Liver (tissue), 9 donors: Measurements from ENCODE around the gene PRKN. TPM values are rescaled to one million over a fixed set of nuclear protein-coding genes. Genes with fewer than 3 reads are reported as not detected.

Source experiments
- DNase-seq: peaks from one replicate; pipeline ENCODE4 v3.0.0-alpha.2; 2017; ENCODE audit warnings: low spot score
- H3K27ac ChIP-seq, 2 donors: one replicate each; pipeline ENCODE4 v1.7.0; 2013; ENCODE audit warnings: inconsistent platforms in 2 of 2, low read length in 2 of 2, control low read depth in 1 of 2, low read depth in 1 of 2, mild to moderate bottlenecking in 1 of 2
- H3K27me3 ChIP-seq, 4 donors: one replicate each; pipeline versions ENCODE4 v1.6.1 to v1.7.0; 2013; ENCODE audit warnings: low read length in 3 of 4, inconsistent platforms in 1 of 4, mild to moderate bottlenecking in 1 of 4, moderate library complexity in 1 of 4; ENCODE audit not compliant: control insufficient read depth in 4 of 4, insufficient read depth in 4 of 4
- H3K36me3 ChIP-seq, 4 donors: one replicate each; pipeline versions ENCODE4 v1.6.1 to v1.7.0; 2013; ENCODE audit warnings: low read length in 3 of 4, mild to moderate bottlenecking in 3 of 4, low read depth in 1 of 4, moderate library complexity in 1 of 4; ENCODE audit not compliant: control insufficient read depth in 4 of 4, insufficient read depth in 3 of 4
- H3K4me1 ChIP-seq, 4 donors: one replicate each; pipeline versions ENCODE4 v1.6.1 to v1.7.0; 2013; ENCODE audit warnings: low read length in 3 of 4, mild to moderate bottlenecking in 3 of 4, moderate library complexity in 1 of 4; ENCODE audit not compliant: control insufficient read depth in 4 of 4, insufficient read depth in 4 of 4
- H3K4me3 ChIP-seq, 3 donors: one replicate each; pipeline versions ENCODE4 v1.6.1 to v1.7.0; 2013; ENCODE audit warnings: low read length in 3 of 3, control low read depth in 1 of 3, low read depth in 1 of 3, mild to moderate bottlenecking in 1 of 3
- H3K9ac ChIP-seq, 2 donors: one replicate each; pipeline ENCODE4 v1.7.0; 2013; ENCODE audit warnings: low read length in 2 of 2, mild to moderate bottlenecking in 2 of 2, moderate library complexity in 2 of 2, control low read depth in 1 of 2, low read depth in 1 of 2
- H3K9me3 ChIP-seq, 4 donors: one replicate each; pipeline versions ENCODE4 v1.6.1 to v1.7.0; 2013; ENCODE audit warnings: low read length in 3 of 4; ENCODE audit not compliant: control insufficient read depth in 4 of 4
- EGR1 ChIP-seq, 2 donors: IDR thresholded peaks; 2 replicates each; pipeline ENCODE4 v1.6.1; 2016 to 2018; ENCODE audit warnings: antibody characterized with exemption in 2 of 2, low read depth in 2 of 2
- FOXA1 ChIP-seq: IDR thresholded peaks from 2 replicates; pipeline ENCODE4 v1.6.1; 2016; ENCODE audit warnings: antibody characterized with exemption
- FOXA2 ChIP-seq: IDR thresholded peaks from 2 replicates; pipeline ENCODE4 v1.6.1; 2016; ENCODE audit warnings: antibody characterized with exemption
- HNF4G ChIP-seq: IDR thresholded peaks from 2 replicates; pipeline ENCODE4 v1.6.1; 2016; ENCODE audit warnings: antibody characterized with exemption
- NR2F2 ChIP-seq: IDR thresholded peaks from 2 replicates; pipeline ENCODE4 v1.6.1; 2016; ENCODE audit warnings: antibody characterized with exemption
- RAD21 ChIP-seq, 2 donors: IDR thresholded peaks; 2 replicates each; pipeline ENCODE4 v1.6.1; 2016; ENCODE audit warnings: antibody characterized with exemption in 2 of 2, mild to moderate bottlenecking in 2 of 2
- RXRA ChIP-seq, 2 donors: IDR thresholded peaks; 2 replicates each; pipeline ENCODE4 v1.6.1; 2017 to 2018; ENCODE audit warnings: antibody characterized with exemption in 2 of 2, mild to moderate bottlenecking in 1 of 2
- SP1 ChIP-seq: IDR thresholded peaks from 2 replicates; pipeline ENCODE4 v1.6.1; 2018; ENCODE audit warnings: antibody characterized with exemption, mild to moderate bottlenecking
- TAF1 ChIP-seq: conservative IDR thresholded peaks from 2 replicates; pipeline ENCODE4 v1.6.1; 2016; ENCODE audit warnings: antibody characterized with exemption, mild to moderate bottlenecking
- YY1 ChIP-seq: IDR thresholded peaks from 2 replicates; pipeline ENCODE4 v1.6.1; 2016; ENCODE audit warnings: antibody characterized with exemption, mild to moderate bottlenecking
- WGBS: extraction: QIAGEN DNeasy Blood & Tissue Kit; methylation state at CpG from one replicate; pipeline ENCODE4 v1.1.7; 2013; 5-methylcytosine and 5-hydroxymethylcytosine counted together
- polyA plus RNA-seq, 2 donors: library from polyadenylated mRNA; stranded (reverse) in 1 of 2; unstranded in 1 of 2; fragments of 200-250 nt in 1 of 2; fragments of >200 nt in 1 of 2; fragmentation: Nextera tagmentation in 1 of 2; extraction: Ambion mirVana in 1 of 2; gene quantifications; one replicate each; pipeline versions ENCODE4 v1.2.1 to v1.2.3, GENCODE V29; 2013 to 2015
- total RNA-seq, 2 donors: library from RNA; depleted of rRNA; stranded (reverse); fragments of >200 nt; gene quantifications; one replicate each; pipeline ENCODE4 v1.2.3, GENCODE V29; 2014
- TF ChIP-seq, protein P1 (sequence below): IDR thresholded peaks from 2 replicates; pipeline ENCODE4 v1.6.1; 2016; ENCODE audit warnings: antibody characterized with exemption
- TF ChIP-seq, protein P2 (sequence below): IDR thresholded peaks from 2 replicates; pipeline ENCODE4 v1.6.1; 2016; ENCODE audit warnings: antibody characterized with exemption, mild to moderate bottlenecking
- TF ChIP-seq, protein P3 (sequence below): fragments of 150-350 bp; IDR thresholded peaks from 2 replicates; pipeline ENCODE4 v1.5.1; 2017; ENCODE audit warnings: improper control_type of control experiment, low read depth, low read length; ENCODE audit not compliant: missing input control
- TF ChIP-seq, protein P4 (sequence below): IDR thresholded peaks from 2 replicates; pipeline ENCODE4 v1.6.1; 2016; ENCODE audit warnings: antibody characterized with exemption
- TF ChIP-seq, protein P5 (sequence below): IDR thresholded peaks from 2 replicates; pipeline ENCODE4 v1.6.1; 2016; ENCODE audit warnings: antibody characterized with exemption
- donor health status: healthy.
- donor health status: healthy.
- donor health status: healthy.
- donor health status: healthy.
- donor health status: healthy.

The PRKN gene
- total and polyA plus RNA-seq, 4 donors: 0.47 to 4.1 (median 3.2) TPM

GRCh38 chr6:162154930-162155329 is 572.6 kb downstream of the PRKN start:
- Histone ChIP-seq H3K36me3 (no peaks in the 10 kb centered on the region), H3K9me3 (no peaks in the 10 kb centered on the region), H3K4me3 (no peak overlapping the region), H3K9ac (no peak overlapping the region), H3K27ac (no peak overlapping the region), H3K4me1 (no peaks in the 10 kb centered on the region), H3K27me3 (no peaks in the 10 kb centered on the region)
- no peak for TF ChIP-seq SP1
- TF ChIP-seq, protein P1, sequence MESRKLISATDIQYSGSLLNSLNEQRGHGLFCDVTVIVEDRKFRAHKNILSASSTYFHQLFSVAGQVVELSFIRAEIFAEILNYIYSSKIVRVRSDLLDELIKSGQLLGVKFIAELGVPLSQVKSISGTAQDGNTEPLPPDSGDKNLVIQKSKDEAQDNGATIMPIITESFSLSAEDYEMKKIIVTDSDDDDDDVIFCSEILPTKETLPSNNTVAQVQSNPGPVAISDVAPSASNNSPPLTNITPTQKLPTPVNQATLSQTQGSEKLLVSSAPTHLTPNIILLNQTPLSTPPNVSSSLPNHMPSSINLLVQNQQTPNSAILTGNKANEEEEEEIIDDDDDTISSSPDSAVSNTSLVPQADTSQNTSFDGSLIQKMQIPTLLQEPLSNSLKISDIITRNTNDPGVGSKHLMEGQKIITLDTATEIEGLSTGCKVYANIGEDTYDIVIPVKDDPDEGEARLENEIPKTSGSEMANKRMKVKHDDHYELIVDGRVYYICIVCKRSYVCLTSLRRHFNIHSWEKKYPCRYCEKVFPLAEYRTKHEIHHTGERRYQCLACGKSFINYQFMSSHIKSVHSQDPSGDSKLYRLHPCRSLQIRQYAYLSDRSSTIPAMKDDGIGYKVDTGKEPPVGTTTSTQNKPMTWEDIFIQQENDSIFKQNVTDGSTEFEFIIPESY: no peak
- no peak for TF ChIP-seq TAF1
- TF ChIP-seq, protein P2, sequence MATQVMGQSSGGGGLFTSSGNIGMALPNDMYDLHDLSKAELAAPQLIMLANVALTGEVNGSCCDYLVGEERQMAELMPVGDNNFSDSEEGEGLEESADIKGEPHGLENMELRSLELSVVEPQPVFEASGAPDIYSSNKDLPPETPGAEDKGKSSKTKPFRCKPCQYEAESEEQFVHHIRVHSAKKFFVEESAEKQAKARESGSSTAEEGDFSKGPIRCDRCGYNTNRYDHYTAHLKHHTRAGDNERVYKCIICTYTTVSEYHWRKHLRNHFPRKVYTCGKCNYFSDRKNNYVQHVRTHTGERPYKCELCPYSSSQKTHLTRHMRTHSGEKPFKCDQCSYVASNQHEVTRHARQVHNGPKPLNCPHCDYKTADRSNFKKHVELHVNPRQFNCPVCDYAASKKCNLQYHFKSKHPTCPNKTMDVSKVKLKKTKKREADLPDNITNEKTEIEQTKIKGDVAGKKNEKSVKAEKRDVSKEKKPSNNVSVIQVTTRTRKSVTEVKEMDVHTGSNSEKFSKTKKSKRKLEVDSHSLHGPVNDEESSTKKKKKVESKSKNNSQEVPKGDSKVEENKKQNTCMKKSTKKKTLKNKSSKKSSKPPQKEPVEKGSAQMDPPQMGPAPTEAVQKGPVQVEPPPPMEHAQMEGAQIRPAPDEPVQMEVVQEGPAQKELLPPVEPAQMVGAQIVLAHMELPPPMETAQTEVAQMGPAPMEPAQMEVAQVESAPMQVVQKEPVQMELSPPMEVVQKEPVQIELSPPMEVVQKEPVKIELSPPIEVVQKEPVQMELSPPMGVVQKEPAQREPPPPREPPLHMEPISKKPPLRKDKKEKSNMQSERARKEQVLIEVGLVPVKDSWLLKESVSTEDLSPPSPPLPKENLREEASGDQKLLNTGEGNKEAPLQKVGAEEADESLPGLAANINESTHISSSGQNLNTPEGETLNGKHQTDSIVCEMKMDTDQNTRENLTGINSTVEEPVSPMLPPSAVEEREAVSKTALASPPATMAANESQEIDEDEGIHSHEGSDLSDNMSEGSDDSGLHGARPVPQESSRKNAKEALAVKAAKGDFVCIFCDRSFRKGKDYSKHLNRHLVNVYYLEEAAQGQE: no peak
- TF ChIP-seq, protein P3, sequence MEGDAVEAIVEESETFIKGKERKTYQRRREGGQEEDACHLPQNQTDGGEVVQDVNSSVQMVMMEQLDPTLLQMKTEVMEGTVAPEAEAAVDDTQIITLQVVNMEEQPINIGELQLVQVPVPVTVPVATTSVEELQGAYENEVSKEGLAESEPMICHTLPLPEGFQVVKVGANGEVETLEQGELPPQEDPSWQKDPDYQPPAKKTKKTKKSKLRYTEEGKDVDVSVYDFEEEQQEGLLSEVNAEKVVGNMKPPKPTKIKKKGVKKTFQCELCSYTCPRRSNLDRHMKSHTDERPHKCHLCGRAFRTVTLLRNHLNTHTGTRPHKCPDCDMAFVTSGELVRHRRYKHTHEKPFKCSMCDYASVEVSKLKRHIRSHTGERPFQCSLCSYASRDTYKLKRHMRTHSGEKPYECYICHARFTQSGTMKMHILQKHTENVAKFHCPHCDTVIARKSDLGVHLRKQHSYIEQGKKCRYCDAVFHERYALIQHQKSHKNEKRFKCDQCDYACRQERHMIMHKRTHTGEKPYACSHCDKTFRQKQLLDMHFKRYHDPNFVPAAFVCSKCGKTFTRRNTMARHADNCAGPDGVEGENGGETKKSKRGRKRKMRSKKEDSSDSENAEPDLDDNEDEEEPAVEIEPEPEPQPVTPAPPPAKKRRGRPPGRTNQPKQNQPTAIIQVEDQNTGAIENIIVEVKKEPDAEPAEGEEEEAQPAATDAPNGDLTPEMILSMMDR: no peak
- no peak for TF ChIP-seq RAD21 (IDR thresholded peaks at IDR 0.05)
- TF ChIP-seq HNF4G: no peak
- TF ChIP-seq RXRA (IDR thresholded peaks at IDR 0.05): no peak
- no peak for TF ChIP-seq EGR1 (IDR thresholded peaks at IDR 0.05; ENCODE audit: low read depth in 2 of 2)
- TF ChIP-seq FOXA2: no peak
- no peak for TF ChIP-seq NR2F2
- TF ChIP-seq, protein P4, sequence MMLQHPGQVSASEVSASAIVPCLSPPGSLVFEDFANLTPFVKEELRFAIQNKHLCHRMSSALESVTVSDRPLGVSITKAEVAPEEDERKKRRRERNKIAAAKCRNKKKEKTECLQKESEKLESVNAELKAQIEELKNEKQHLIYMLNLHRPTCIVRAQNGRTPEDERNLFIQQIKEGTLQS: no peak
- TF ChIP-seq YY1: no peak
- no peak for DNase-seq

DNA sequence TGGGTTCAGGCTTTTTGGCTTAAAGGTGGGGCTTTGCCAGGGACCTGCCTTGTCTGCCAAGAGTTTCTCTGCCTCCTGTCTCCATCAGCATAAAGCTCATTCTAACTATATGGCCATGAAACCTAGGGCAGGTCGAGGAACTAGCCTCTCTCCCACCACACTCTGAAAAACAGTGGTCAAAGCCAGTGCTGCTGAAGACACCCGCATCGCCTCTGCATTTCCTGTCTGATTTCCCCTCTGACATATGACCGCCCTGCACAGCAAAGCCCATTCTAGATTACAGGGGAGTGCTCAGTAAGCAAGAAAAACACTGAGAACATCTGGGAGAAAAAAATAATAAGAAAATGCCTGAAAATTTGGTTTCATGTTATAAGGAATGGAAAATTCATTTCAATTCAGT is 573.6 kb downstream of the PRKN start:
- no peaks in the 10 kb centered on the region for H3K9me3 ChIP-seq
- H3K36me3 ChIP-seq: no peaks in the 10 kb centered on the region
- DNase-seq: no peak
- H3K4me1 ChIP-seq: no peaks in the 10 kb centered on the region
- 80% methylated on average over 4 of the region's 4 CpGs for WGBS
- no peak overlapping the region for H3K9ac ChIP-seq
- no peak overlapping the region for H3K4me3 ChIP-seq
- TF ChIP-seq, protein P5, sequence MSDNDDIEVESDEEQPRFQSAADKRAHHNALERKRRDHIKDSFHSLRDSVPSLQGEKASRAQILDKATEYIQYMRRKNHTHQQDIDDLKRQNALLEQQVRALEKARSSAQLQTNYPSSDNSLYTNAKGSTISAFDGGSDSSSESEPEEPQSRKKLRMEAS: no peak
- TF ChIP-seq FOXA1: no peak
- no peak for TF ChIP-seq EGR1 (IDR thresholded peaks at IDR 0.05; ENCODE audit: low read depth in 2 of 2)
- H3K27me3 ChIP-seq: no peaks in the 10 kb centered on the region
- H3K27ac ChIP-seq: no peak overlapping the region
